Type B pancreatic cell (in vitro differentiated cells): Measurements from ENCODE around the gene MCOLN3. TPM values are rescaled to one million over a fixed set of nuclear protein-coding genes. Genes with fewer than 3 reads are reported as not detected.
A peak's percentile ranks its signal among the peaks of the same experiment; 100 is the strongest.

Experiments
- DNase-seq: peaks from one replicate; pipeline ENCODE4 v3.0.0; 2021; ENCODE audit warnings: mixed read lengths; ENCODE audit not compliant: unreplicated experiment; ENCODE audit errors: extremely low spot score
- H3K27ac Mint-ChIP-seq: 2 replicates; pipeline ENCODE4 v1.8.0; 2021; ENCODE audit warnings: mild to moderate bottlenecking, mixed read lengths
- H3K27me3 Mint-ChIP-seq: 2 replicates; pipeline ENCODE4 v1.8.0; 2021; ENCODE audit warnings: mixed read lengths
- H3K36me3 Mint-ChIP-seq: 2 replicates; pipeline ENCODE4 v1.8.0; 2021; ENCODE audit warnings: mixed read lengths
- H3K4me1 Mint-ChIP-seq: one replicate; pipeline ENCODE4 v1.8.0; 2021; ENCODE audit warnings: mixed read lengths; ENCODE audit not compliant: unreplicated experiment
- H3K4me3 Mint-ChIP-seq: 2 replicates; pipeline ENCODE4 v1.8.0; 2021; ENCODE audit warnings: mild to moderate bottlenecking, mixed read lengths
- H3K9me3 Mint-ChIP-seq: 2 replicates; pipeline ENCODE4 v1.8.0; 2021; ENCODE audit warnings: mixed read lengths
- total RNA-seq: library from RNA; stranded (reverse); gene quantifications from 2 replicates; pipeline ENCODE4 v1.2.1, GENCODE V29; 2021; ENCODE audit warnings: low replicate concordance
- TF ChIP-seq, protein P1 (sequence below): fragments of 200-600 bp; sonication (generic); conservative IDR thresholded peaks from 2 replicates; pipeline ENCODE4 v1.5.0; 2021; ENCODE audit warnings: antibody characterized with exemption, mild to moderate bottlenecking

Gene MCOLN3
- total RNA-seq, 1 donor from 2014 or later: 3.4 TPM

DNA sequence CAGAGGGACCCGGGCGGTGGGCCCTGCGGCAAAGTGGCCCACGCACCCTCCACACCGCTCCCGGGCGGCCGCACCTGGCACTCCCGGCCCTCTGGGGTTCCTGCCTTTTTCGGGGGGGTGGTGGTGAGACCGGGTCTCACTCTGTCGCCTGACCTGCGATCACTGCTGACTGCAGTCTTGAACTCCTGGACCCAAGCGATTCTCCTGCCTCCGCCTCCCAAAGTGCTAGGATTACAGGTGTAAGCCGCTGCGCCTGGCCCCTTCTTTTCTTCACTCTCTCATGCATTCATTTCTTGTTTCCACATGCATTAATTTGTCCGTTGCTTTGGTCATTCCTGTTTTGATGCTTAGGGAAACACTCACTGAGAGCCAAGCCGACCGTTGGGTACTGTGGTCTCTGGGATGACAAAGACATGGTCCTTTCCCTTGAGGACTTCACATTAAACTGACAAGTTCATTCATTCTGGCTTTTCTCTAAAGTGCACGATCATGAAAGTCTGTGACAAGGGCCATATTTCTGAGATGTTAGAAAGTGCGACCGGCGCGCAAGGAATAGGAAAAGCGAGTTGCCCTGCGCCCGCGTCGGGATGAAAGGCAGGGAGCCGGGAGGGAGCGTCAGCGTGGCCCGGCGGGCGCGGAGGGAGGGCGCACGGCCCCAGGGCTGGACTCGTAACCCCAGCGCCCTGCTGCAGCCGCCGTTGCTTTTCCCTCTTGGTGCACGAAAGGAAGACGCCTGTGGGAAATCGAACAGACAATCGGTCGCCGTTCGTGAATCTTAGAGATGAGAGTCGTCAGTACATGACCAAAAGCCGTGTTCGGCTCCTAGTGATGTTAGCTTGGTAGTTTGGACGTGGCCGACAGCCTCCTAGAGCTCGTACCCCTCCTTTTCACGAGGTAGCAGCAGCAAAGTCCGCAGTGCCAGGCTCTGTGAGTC, 50.4 kb downstream of the MCOLN3 start:
- Mint-ChIP-seq H3K4me3 (peak overlapping the region; percentile 89), H3K9me3 (no peaks in the 10 kb centered on the region), H3K36me3 (no peaks in the 10 kb centered on the region), H3K27ac (peak overlapping the region; percentile 28), H3K4me1 (peaks cover 5% of the 10 kb centered on the region), H3K27me3 (peaks cover 86% of the 10 kb centered on the region)
- TF ChIP-seq, protein P1, sequence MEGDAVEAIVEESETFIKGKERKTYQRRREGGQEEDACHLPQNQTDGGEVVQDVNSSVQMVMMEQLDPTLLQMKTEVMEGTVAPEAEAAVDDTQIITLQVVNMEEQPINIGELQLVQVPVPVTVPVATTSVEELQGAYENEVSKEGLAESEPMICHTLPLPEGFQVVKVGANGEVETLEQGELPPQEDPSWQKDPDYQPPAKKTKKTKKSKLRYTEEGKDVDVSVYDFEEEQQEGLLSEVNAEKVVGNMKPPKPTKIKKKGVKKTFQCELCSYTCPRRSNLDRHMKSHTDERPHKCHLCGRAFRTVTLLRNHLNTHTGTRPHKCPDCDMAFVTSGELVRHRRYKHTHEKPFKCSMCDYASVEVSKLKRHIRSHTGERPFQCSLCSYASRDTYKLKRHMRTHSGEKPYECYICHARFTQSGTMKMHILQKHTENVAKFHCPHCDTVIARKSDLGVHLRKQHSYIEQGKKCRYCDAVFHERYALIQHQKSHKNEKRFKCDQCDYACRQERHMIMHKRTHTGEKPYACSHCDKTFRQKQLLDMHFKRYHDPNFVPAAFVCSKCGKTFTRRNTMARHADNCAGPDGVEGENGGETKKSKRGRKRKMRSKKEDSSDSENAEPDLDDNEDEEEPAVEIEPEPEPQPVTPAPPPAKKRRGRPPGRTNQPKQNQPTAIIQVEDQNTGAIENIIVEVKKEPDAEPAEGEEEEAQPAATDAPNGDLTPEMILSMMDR: no peak
- DNase-seq: no peak

DNA sequence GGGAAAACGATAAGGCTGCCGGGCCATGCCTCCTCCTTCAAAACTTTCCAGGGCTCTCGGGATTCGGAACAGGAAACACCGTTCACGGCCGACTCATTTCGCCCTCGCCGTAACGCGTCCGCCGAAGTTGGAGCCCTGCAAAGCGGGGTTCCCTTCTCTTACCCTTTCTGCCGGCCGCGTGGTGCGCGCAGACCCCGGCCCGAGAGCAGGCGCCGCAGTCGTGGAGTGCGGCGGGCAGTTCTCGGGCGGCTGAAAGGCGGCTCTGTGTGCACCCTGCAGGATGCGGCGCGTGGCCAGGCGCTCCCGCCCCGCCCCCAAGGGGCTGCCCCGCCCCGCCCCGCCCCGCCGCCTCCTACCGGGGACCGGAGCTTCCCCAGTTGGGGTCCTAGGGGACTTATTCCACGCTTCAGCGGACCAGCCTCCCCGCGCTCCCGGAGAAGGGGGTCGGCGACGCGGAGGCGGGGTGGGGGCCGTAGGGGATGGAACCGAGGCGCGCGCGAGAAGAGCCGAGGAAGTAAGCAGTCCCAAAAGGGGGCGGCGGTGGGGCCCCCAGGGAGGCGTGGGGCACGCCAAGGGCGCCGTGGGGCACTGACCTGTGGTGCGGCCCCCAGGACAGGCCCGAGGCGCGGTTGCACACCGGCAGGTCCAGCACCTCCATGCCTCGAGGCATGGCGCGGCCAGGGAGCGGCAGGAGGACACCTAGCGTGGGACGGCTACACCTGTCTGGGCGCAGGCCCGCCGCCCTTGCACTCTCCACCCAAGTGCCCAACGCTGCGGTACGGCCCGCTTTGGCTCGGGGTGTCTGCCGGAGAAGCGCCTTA, 51.2 kb downstream of the MCOLN3 start, which contains the start of gene MCOLN2:
Gene MCOLN2, minus strand, starts transcription at position 268 of the 821 bp plus-strand sequence. Its CDS starts 241 bp downstream, at position 27.
- TF ChIP-seq, protein P1: no peak

DNA sequence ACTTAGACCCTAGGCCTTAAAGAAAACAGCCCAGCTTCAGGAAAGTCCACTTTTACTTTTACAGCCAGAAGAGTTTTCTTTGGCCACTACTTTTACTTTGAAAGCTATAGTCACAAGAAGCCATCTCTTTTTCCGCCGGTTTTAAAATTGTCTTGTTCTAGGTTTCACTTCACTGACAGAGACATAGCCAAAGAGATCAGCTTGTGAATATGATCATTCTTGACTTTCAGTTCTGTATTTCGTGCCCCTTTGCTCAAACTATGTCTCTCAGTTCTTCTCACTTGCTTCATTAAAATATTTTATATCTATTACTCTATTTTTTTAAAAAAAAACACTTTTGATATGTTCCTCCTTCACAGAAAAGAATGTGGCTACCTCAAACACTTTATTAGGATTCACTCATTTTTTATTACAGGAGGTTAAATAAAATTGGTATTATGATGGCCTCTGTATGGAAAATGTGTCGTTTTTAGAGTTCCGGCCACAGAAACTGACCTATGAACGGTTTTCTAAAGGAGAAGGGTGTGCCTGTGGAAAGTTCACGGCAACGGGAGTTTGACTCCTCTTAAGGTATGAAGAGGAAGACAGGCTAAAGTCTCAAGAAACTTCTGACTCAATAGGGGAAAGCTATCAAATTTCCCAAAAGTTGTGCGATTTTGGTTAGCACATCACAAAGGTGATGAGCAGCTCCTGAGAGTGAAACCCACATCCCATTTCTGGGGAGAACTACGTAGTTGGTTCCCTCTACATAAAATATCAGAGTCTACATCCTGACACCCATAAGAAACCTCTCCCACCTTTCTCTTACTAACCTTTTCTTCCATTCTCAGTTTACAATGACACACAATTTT, 52.6 kb downstream of the MCOLN3 start:
- DNase-seq: no peak
- peaks cover 81% of the 10 kb centered on the region for H3K27me3 Mint-ChIP-seq
- no peaks in the 10 kb centered on the region for H3K9me3 Mint-ChIP-seq
- no peaks in the 10 kb centered on the region for H3K36me3 Mint-ChIP-seq
- TF ChIP-seq, protein P1: no peak
- peaks cover 5% of the 10 kb centered on the region for H3K4me1 Mint-ChIP-seq
- H3K4me3 Mint-ChIP-seq: peak overlapping the region; percentile 85
- H3K27ac Mint-ChIP-seq: no peak overlapping the region

More for the DNA sequence above, 51.2 kb downstream of the MCOLN3 start, which contains the start of gene MCOLN2:
- peak within 1 kb of the TSS; percentile 28 for H3K27ac Mint-ChIP-seq
- no peak for DNase-seq
- H3K36me3 Mint-ChIP-seq: no peaks in the 10 kb centered on the region
- H3K4me1 Mint-ChIP-seq: peaks cover 5% of the 10 kb centered on the region
- peaks cover 87% of the 10 kb centered on the region for H3K27me3 Mint-ChIP-seq
- H3K9me3 Mint-ChIP-seq: no peaks in the 10 kb centered on the region
- peak within 1 kb of the TSS; percentile 89 for H3K4me3 Mint-ChIP-seq

DNA sequence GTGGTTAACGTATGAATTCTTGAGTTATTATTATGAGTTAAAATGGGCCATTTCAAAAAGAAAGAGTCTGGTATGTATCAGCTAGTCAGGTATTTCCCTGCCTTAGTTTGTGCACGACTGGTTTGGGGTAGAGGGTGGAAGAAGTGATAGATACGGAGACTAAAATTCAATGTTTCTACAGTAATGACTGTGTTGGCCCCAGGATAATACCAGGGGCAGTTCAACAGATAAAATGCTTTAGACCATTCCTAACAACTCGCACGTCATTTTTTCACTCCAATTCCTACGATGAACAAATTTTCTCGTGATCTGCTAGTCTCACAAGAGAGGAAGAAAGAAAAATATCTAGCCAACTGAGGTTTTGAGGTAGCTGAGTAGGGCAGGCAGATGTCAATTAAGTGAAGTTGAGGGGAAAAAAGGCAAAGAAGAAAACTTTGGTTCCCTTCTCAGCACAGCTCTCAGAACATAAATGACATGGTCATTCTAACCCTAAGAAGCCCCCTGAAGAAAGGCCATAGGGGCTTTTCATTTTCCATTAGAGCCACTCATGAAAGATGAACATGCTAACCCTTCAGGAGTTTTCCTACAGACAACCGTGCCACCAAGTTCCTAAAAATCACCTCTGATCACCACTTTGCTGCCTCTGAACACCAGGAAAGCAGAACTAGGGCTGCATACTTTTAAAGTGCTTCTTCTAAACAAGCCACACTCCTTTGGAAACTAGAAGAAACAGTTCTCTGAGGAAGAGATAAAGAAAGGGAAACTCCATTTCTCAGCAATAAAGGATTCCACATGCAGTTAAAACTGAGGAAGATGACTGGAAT, 57.0 kb downstream of the MCOLN3 start:
- no peaks in the 10 kb centered on the region for H3K4me1 Mint-ChIP-seq
- no peak overlapping the region for H3K4me3 Mint-ChIP-seq
- peaks cover 47% of the 10 kb centered on the region for H3K27me3 Mint-ChIP-seq
- H3K9me3 Mint-ChIP-seq: no peaks in the 10 kb centered on the region
- no peaks in the 10 kb centered on the region for H3K36me3 Mint-ChIP-seq
- TF ChIP-seq, protein P1: no peak
- H3K27ac Mint-ChIP-seq: no peak overlapping the region
- DNase-seq: no peak
